WI38 (cell line): ENCODE results near the gene UGT1A7.

ENCODE experiments used
- H3K4me3 ChIP-seq: 2 replicates; pipeline ENCODE4 v1.5.1; 2011; ENCODE audit warnings: low read depth, mild to moderate bottlenecking, control low read depth, low read length
- TF ChIP-seq, protein P1 (sequence below): IDR thresholded peaks from 2 replicates; pipeline ENCODE4 v1.5.1; 2012; ENCODE audit warnings: low read depth, mild to moderate bottlenecking, control low read depth, low read length

Gene UGT1A7

GRCh38 chr2:233821196-233821595 is 139.5 kb downstream of the UGT1A7 start:
- TF ChIP-seq, protein P1, sequence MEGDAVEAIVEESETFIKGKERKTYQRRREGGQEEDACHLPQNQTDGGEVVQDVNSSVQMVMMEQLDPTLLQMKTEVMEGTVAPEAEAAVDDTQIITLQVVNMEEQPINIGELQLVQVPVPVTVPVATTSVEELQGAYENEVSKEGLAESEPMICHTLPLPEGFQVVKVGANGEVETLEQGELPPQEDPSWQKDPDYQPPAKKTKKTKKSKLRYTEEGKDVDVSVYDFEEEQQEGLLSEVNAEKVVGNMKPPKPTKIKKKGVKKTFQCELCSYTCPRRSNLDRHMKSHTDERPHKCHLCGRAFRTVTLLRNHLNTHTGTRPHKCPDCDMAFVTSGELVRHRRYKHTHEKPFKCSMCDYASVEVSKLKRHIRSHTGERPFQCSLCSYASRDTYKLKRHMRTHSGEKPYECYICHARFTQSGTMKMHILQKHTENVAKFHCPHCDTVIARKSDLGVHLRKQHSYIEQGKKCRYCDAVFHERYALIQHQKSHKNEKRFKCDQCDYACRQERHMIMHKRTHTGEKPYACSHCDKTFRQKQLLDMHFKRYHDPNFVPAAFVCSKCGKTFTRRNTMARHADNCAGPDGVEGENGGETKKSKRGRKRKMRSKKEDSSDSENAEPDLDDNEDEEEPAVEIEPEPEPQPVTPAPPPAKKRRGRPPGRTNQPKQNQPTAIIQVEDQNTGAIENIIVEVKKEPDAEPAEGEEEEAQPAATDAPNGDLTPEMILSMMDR, result no peak
- H3K4me3 ChIP-seq, result no peak overlapping the region

DNA sequence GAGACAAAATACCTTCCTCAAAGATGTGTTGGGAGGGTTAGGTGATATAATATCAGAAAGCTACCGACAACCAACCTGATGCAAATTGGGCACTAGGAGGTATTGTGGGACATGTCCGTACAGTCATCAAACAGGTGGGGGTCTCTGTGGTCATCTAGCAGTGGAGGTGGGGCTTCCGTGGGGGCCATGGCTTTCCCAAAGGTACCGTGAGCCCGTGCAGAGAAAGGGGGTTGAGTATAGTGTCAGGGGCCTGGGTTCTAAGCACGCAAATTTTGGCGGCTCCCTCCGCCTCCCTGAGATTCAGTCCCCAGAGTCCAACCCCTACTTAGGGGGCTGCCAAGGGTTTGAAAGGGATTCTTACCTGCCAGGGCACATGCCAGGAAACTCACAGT is 140.0 kb downstream of the UGT1A7 start:
- TF ChIP-seq, protein P1, result no peak
- no peak overlapping the region for H3K4me3 ChIP-seq

DNA sequence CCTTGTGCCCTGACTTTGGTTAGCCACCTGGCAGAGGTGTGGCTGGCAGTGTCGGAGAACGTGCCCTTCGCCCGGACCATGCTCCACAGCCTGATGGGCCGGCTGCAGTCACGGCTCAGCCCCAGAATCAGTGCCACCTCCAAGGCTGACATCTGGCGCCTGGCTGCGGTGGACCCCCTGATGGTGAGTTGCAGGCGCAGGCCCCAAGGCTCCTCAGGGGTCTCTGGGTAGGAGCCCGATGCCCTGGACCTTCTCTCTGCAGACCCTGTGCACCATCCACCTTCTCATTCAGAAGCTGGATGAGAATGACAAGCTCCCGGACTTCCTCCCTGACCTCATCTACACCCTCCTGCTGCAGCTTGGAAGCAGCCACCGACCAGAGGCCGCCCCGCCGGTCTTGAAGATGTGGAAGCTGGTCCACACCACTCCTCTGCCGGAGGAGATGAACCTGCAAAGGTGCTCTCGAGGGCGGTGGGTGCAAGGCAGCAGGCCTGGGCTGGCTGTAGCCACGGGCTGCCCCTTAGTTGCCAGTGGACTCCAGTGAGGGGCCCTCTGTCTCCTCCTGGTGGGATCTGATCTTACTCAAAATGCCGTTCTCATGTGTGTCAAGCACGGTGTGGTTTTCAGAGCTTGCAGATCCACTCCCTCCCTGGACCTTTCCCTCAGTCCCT is 140.5 kb downstream of the UGT1A7 start:
- H3K4me3 ChIP-seq, result no peak overlapping the region
- TF ChIP-seq, protein P1, result no peak
